Suppressor macrophage treated with lipopolysaccharide for 4 hours (primary cell): ENCODE results near the gene CTDNEP1.

Experiments used
- DNase-seq: peaks from one replicate; pipeline ENCODE4 v3.0.0-alpha.2; 2020

The CTDNEP1 gene

DNA sequence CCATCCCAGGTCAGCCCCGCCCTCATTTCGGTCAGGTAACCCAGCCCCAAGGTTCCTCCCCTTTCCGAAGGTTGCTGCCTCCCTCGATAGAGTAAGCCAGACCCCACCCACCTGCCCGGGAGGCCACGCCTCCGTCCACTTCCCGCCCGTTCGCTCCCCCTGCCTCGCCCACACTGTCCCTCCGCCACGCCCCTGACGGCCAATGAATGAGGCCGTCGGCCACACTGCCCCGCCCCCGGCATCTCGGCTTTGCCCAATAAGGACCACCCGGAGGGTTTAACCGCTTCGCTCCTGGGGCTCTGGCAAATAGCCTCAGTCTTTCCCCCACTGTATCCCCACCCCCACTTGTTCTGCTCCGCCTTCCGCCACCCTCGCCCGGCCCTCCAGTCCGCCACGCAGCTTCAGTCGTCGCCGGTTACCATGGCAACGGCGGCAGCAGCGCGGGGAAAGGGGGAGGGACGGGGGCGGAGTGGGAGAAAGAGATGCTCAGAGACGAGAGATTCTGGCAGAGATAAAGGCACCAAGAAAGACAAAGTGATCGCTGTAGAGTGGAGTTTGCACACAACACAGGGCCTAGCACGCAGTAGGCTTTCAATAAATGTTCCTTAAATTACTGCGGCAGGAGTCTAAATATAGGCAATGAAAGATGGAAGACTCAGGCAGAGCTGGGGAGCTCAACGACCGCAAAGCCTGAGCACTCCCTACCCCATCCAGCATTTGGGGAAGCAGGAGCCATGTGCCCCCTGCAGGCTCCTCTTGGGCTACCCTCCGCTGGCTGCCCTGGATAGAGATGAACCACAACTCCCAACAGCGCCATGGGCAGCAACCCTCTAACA is 37.0 kb downstream of the CTDNEP1 start:
- peak; percentile 94 for DNase-seq

DNA sequence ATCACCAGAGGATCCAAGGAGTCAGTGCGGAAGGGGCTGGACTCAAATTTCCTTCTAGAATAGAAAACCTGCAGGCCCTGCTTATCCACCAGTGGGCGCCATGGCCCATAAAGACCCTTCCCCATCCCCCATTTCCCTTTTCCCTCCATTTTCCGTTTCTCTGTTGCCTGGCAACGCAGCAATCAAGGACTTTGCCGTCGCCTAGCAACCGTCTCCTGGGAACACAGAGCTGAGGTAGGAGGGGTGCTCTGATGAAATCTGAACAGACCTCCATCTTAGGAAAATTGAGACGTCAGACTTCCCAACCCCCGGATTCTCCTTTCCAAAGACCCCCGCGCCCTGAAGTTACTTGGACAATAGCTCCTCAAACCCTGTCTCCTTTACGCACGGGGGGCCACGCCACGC is 37.6 kb downstream of the CTDNEP1 start:
- DNase-seq: peak; percentile 50

DNA sequence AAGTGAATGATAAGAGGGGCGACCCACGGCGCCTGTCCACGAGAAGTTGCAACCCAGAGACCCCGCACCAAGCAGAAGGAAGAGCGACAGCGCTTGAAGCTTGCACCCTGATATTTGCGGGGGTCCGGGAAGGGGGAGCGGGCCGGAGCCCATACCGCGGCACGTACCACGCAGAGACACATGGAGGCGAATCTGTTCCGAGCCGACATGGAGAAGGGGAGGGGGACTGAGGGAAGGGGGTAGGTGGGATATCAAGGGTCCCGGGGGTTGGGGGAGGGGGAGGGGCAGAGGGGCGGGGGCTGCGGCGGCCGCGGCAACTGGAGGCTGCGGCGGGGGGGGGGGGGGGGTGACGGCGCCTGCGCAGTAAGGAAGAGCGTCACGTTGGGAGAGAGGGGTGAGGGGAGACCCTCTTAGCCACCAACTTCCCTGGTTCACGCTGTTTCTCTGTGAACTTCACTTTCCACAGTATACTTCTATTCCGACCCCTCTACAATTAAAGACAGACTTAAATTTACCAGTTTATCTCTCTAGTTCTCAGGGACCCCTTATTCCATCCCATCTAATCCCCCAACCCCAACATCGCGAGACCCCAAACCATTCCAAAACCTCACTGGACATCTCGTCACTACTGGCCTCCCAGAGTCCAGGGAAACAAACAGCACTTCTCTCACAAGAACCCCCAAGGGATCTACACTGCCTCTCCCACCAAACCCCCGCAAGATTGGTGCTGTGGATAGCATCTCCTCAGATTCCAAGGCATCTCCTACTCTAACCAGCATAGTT is 39.9 kb downstream of the CTDNEP1 start:
- DNase-seq: no peak

DNA sequence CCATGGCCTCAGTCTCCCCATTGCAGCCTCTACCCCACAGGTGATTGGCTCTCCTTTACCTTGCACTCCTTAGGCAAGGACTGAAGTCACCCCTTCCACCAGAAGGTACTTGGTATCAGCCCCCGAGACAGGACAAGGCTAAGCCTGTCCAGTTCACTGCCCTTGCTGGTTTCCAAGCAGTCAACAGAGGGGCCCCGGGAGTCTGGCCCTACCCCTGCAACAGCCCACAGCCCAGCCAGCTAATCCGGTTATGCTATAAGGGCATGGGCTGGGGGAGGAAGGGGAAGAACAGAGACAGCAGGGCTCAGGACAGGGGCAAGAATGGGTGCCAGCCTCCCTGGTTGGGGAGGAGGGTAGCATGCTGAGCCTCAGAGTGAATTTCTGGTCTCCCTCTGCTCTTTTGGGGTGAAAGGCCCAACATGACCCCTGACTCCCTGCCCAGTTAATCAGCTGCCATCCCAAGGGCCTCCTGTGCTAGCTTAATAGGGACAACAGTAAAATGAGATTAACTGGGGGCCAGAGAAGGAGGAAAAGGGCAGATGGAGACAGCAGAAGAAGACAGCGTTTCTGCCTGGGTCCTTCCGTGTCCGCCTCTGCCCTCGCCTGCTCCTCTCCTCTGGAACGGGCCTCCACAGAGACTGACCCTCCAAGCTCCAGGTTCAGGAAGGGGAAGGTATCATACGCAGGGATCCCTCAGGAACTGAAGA is 42.6 kb downstream of the CTDNEP1 start:
- DNase-seq: no peak

DNA sequence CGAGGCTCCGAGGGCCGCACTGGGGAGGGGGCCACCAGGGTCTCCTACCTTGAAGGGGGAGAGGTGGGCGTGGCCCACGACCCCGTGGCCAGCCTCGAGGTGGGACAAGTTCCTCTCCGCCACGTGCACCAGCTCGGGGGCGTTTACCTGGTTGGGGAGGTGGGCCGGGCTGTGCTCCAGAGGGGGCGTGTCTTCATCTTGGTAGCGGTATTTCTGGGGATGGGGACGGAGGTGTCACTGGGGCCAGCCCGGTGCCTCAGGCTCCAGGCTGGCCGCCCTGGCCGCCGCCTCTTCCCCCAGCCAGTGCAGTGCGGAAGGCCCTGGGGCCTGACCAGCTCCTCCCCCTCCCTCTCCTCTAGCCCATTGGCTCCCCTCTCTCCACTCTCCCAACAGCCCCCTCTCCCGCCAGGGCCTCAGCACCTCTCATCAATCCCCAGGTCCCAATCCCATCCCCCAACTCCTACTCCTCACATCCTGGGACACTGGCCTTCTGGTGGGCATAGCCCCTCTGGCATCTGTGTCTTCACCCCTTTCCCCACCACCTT is 43.4 kb downstream of the CTDNEP1 start:
- no peak for DNase-seq

DNA sequence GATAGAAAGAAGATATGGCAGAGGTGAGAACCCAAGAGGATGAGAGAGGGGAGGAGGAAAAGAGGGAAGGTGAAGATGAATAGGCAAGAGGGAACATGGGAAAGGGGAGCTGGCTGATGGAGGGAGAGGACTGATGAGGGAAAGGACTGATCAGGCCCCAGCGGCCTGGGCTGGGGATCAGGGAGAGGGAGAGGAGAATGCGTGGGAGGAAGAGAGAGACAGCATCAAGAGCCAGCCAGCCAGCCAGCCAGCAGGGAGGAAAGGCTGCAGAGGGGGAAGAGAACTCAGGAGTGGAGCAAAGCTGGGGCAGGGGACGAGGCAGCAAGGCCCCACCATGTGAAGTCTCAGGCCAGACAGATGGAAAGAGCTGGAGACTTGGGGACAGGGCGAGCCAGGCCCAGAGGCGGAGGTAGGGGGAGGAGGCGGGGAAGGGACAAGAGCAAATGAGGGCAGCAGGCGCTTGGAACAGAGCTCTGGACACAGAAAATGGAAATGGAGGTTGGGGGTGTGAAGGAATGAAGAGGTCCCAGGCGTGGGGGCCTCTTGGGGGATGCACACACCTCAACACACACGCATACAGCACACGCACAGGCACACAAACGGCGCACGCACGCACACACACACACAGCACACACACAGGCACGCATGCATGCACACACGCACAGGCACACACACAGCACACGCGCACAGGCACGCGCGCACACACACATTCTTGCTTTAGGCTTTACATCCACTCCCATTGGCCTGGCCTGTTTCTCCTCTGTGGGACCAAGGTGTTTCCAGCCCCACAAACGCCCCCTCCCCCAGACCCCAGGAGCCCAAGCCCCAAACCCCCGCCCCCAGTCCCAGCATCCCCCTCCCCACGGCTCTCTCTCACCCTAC is 44.2 kb downstream of the CTDNEP1 start:
- DNase-seq: no peak

DNA sequence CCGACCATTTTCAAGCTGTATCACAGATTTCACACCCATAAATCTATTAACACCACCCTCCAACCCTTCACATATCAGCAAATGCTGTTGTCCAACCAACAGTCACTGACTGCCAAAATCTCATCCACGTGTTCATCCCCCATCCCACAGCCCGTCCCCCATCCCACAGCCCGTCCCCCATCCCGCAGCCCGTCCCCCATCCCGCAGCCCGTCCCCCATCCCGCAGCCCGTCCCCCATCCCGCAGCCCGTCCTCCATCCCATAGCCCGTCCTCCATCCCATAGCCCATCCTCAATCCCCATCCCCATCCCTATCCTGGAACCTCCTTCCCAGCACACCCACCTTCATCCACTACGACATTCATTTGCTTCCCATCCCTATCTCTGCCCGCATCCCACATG is 46.0 kb downstream of the CTDNEP1 start:
- no peak for DNase-seq

DNA sequence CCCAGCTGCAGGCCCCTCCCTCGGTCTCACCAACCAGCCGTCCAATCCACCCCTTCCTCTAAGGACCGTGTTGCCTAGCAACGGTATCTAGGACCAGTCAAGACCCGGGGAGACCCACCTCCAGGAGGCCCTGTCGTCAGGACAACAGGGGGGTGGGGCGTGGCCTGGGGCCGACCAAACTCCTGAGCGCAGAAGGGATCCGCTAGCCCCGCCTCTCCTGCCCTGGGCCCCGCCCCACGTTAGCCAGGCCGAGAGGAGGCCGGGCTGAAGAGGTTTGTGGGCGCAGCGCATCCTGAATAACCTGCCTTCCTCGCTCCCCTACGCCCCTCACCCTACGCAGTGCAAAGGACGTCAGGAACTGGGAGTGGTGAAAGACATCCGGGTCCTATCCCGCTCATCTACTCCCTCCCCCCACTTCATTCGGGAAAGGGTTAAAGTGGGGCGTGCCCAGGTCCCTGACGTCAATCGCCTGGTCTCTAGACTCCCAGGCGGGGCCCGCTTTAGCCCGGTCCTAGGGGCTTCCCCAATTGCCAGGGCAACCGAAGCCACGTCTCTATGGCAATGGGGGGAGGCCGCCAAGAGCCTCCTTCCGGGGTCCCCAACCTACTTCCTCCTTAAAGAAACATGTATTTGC is 46.6 kb downstream of the CTDNEP1 start:
- DNase-seq: peak; percentile 81

DNA sequence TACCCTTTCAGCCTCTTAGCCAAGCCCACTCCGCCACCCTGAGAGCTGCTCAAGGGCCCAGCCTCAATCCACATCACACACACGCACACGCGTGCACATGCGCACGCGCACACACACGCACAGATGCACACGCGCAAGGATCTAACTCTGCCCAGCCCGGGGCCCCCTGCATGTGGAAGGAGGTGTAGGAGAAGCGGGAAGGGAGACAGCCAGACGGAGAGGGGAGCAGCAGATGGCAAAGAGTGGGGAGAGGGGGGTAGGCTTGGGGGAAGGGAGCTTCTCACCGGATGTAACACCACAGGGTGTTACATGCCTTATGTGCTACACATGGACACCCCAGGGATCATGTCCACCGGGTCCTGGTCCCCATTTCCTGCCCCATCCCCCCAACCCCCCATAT is 47.2 kb downstream of the CTDNEP1 start:
- no peak for DNase-seq

DNA sequence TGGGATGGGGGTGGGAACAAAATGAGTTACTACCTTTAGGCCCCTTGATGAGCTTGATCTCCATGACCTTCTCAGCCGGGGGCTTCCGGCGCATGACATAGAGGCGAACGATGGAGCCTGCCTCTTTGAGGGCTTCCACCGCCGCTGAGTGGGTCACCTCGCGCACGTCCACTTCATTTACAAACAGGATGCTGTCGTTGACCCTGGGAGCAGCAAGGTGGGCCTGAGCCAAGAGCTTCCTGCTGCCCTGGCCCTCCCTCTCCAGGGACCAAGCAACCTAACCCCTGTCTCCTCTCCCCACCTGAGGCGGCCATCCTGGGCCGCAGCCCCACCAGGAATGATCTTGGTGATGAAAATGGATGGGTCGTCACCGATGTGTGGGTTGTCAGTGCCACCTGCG is 48.1 kb downstream of the CTDNEP1 start:
- DNase-seq: no peak

DNA sequence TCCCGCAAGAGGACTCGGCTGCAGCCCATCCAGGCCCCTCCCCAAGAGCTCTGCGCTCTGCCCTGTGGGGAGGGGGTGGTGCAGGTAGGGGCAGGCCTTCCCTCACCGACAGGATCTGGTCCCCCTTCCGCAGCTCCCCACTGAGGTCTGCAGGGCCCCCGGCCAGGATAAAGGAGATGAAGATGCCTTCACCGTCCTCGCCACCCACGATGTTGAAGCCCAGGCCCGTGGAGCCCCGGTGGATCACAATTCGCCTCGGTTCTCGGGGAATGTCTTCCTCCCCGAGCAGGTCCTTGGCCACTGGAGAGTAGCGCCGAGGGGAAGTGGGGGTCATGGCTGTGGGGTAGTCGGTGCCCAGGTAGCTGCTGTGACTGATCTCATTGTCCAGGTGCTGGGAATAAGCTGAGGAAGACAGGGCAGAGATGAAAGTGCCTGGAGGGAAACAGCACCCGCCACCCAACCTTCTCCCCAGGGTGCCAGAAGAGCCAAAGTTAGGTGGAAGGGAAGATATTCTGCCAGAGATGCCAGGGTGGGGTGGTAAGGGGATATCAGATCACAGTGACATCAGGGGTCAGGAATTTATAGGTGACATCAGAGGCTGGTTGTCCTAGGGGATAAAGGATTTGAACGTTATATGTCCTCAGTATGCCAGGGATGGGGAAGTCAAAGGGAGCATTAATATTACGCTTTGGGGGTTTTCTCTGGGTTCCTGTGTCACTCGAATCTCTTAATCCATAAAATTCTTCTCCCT is 54.7 kb downstream of the CTDNEP1 start:
- DNase-seq: no peak

DNA sequence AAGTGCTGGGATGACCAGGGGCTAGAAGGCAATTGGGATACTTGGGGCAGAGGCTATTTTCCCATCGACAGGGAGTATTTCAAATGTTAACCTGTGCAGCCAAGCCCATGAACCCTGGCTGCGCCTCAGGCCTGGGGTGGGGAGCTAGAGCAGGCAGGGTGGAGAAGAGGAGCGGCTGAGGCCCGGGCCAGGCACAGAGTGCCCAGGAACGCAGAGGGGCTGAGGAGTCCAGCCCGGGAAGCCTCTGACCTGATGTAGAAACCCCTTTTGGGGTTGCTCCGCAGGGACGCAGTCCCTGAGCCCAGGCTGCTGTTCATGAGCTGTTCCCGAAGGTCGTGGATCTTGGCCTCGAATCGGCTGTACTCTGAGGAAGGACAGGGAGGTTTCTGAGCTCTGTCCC is 55.6 kb downstream of the CTDNEP1 start:
- no peak for DNase-seq
